GM19468 (cell line): ENCODE data around the gene NYAP1.
"Not testable (repeated sequence)": the region's sequence is repeated elsewhere in the genome, so short reads cannot be mapped to it uniquely, and the experiment has no call there.

Experiments
- ATAC-seq: cut with Tn5 transposase; IDR thresholded peaks from one replicate; pipeline ENCODE4 v1.9.1; 2021; ENCODE audit warnings: mild to moderate bottlenecking, moderate library complexity, moderate number of reproducible peaks; ENCODE audit not compliant: unreplicated experiment; ENCODE audit errors: extremely low read depth

The NYAP1 gene

DNA sequence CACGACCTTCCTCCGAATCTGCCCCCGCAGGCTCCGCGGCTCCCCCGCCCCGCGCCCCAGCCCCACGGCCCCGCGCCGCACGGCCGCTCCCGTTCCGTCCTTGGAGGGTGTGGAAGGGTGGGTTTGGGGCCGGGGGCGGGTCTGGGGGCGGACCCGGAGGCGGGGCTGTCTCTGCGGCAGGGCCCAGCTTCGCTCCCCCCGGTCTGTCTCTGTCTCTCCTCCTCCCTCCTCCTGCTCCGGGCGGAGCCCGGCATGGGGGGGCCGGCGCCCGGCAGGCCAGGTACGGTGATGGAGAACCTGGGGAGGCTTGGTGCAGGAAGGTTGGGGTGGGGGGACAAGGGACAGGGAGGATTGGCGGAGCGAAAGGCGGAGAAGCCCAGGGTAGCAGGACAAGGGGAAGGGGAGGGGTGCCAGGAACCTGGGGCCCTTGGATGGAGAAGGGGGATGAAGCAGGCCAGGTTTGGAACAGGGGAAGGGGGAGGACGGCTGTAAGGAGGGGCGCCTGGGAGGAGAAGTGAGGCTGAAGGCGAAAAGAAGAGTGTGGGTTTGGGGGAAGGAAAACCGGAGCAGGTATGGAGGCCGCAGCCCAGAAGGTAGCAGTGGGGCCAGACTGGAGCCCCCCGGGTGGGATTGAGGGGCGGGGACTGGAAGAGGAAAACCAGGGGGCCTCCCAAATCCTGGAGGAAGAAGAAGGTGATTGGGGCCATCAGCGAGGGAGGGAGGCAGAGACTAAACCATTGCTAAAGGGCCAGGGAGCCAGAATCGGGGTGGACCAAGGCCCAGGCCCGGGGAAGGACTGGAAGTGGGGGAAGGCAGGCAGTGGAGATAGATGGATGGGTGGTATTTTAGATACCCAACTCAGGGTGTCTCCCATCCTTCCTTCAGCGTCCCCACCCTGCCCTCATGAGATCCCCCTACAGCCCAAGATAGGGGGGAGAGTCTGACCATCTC is at the start of gene NYAP1:
NYAP1 (plus strand) TSS at position 206 of the 951 bp plus-strand sequence. CDS start 1,385 bp downstream, outside the sequence.
- ATAC-seq: no peak

DNA sequence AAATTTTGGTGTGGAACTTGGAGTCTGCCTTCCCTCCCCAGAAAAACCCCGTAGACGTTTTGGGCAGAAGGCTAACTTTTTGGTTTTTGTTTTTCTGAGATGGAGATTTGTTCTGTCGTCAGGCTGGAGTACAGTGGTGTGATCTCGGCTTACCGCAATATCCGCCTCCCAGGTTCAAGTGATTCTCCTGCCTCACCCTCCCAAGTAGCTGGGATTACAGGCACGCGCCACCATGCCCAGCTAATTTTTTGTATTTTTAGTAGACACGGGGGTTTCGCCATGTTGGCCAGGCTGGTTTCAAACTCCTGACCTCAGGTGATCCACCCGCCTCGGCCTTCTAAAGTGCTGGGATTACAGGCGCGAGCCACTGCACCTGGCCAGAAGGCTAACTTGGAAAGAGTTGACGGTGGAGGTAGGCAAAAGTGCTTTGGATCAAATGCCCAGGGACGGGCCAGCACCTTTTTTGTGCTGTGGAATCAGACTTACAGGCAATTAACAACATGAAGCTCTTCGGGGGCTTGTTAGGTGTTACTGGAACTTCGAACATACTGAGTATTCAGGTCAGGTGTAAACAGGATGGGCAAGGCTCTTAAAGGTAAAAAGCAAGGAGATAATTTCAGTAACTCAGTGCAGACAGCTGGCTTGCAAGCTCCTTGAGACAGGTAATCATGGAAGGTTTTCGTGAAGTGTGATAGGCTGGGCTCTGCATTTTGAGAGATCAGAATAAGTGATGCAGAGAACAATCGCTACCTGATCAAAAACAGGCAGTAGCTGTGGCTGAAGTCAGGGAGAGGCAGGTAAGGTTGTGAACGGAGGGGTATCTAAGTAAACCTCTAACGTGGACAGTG is 49.2 kb upstream of the NYAP1 start:
- ATAC-seq: no peak

DNA sequence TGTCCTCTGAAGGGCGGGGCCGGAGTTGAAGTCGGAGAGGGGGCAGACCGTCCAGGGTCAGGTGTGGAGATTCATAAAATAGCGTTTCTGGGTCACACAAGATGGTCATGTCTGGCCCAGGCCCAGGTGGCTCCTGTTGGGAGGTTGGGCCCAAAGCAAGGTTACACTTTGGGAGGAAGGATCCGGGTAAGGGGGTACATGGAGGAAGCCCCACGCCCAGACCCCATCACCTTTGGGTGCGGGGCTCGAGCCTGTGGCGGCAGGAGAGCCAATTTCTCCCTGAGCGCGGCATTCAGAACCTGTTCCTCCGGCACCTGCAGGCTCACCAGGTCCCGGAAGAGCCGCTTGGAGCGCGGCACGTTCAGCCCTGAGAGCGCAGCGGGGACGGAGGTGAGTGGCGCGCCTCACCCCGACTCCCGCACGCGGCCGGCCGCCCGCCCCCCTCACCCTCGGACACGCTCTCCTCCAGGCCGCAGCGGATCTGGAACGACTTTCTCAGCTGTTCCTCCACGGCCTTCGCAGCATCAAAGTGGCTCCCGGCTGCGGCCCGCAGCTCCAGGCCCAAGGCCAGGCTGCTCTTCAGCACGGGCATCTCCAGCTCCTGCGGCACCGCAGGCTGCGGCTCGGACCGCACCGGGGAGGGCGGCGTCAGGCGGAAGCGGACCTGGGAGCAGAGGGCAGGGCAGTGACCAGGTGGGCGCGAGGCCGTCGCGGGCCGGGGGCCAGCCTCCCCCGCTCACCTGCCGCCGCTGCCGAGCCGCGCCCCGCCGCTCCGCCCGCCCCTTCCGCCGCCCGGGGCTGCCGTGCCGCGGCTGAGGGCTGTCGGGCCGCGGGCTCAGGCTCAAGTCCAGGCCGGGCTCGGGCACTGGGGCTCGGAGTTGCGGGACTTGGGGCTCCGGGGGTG is 48.1 kb upstream of the NYAP1 start:
- no peak for ATAC-seq

DNA sequence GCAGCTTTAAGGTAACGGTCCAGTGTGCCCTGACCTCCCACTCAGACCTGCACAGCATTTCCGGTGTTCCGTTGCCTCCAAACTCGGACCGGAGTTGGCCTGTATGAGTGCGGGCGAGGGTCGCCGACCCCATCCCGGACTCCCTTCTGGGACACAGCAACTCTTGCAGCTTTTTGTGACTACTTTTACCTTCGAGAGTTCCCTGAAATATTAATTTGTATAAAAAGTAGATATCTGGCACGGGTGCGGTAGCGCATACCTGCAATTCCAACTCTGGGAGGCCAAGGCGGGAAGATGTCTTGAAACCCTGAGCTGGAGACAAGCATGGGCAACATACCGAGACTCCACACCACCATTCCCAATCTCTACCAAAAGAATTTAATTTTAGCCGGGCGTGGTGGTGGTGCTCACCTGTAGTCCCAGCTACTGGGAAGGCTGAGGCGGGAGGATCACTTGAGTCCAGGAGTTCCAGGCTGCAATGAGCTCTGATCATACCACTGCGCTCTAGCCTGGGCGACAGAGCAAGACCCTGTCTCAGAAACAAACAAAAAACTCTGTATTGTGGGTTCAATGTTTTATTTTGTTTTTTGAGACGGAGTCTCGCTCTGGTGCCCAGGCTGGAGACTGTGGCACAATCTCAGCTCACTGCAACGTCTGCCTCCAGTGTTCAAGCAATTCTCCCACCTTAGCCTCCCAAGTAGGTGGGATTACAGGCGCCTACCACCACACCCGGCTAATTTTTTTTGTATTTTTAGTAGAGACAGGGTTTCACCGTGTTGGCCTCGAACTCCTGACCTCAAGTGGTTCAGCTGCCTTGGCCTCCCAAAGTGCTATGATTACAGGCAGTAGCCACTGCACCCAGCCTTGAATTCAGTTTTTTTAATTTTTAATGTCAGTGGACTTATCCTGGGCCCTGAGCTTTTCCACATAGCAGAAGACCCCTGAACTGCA is 46.3 kb upstream of the NYAP1 start:
- ATAC-seq: no peak

DNA sequence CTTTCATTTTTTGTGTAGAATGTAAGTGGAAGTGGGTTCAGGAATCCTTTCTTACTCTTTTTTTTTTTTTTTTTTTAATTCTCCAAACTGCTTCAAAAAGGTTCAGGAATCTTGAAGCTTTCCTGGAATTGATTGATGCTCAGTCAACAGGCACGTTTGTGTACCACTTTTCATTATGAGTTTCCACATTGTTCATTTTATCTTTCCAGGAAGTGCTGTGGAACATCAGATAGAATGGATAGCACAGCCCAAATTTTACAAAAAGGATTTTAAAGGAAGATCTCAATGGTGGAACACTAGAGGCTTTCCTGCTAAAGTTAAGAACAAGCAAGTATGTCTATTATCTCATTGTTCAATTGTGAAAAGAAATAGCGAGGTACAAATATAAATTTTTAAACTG is 45.6 kb upstream of the NYAP1 start:
- ATAC-seq: no peak

DNA sequence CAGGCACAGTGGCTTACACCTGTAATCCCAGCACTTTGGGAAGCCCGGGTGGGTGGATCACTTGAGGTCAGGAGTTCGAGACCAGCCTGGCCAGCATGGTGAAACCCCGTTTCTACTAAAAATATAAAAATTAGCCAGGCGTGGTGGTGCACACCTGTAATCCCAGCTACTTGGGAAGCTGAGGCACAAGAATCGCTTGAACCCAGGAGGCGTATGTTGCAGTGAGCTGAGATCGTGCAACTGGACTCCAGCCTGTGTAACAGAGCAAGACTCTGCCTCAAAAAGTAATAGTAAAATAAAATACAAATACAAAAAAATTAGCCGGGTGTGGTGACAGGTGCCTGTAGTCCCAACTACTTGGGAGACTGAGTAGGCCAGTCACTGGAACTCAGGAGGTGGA is 45.0 kb upstream of the NYAP1 start:
- not testable (repeated sequence) for ATAC-seq

DNA sequence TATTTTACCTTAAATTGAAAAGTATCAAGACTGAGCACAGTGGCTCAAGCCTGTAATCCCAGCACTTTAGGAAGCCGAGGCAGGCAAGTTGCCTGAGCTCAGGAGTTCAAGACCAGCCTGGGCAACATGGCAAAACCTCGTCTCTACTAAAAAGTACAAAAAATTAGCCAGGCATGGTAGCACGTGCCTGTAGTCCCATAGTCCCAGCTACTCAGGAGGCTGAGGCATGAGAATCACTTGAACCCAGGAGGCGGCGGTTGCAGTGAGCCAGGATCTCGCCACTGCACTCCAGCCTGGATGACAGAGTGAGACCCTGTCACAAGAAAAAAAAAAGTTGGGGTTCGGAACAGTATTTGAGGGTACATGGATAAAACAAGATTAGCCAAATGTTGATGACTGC is 44.5 kb upstream of the NYAP1 start:
- not testable (repeated sequence) for ATAC-seq

DNA sequence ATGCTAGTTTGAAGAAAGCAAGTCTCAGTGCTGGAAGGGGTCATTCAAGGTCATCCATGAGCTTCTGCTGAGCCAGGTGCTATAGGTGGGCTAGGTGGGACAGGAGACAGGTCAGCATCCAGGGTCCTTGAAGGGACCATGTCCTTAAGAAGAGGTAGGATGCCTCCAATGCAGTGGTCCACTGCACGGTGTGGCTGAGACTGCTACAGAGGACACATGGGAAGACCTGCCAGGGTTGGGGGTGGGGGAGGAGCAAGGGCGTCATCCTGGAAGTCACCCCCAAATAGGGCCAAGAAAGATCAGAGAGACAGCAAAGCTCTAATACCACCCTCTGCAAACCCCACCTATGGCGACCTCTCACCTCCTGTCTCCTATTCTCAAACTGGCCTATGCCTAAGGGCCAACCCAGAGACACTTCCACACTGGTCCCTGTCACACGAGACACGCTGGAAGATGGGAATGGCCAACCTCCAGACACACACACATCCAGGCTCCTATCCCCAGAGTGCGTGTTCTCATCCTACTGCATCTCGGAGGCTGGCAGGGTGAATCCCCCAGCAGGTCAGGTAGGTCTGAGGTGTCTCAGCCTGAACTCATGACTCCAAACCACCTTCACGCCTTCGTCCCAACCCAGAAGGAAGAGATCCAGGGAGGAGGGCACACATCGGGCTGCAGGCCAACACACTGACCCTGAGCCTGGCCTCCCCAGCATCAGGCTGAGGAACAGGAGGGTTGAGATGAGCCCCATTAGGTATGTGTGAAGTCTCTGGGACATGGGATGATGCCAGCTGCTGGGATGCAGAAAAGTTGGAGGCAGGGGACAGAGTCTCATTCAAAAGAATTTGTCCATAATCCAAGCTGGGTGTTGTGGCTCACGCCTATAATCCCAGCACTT is 41.8 kb upstream of the NYAP1 start:
- no peak for ATAC-seq

DNA sequence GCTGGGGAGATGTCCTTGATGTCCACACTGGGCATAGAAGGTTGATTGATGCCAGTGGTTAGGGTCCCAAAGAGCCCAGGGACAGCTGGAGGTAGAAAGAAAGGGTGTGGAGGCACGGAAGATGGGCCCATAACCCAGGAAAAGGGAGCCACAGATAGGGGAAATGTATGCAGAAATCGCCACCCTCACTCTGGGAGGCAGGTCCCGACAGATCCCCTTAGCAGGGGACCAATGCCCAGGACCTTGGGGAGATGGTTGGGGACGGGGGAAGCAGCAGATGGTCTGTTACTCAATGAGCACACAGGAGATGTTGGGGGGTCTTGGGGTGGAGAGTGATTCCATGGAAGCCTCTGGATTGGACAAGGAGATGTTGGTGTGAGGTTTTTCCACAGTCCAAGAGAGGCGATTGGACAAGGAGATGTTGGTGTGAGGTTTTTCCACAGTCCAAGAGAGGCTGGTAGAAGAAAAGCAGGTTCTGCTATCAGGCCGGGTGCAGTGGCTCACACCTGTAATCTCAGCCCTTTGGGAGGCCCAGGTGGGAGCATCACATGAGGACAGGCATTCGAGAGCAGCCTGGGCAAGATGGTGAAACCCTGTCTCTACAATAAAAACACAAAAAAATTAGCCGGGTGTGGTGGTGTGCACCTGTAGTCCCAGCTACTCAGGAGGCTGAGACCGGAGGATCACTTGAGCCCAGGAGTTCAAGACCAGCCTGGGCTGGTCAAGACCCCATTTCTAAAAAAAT is 40.5 kb upstream of the NYAP1 start:
- no peak for ATAC-seq

DNA sequence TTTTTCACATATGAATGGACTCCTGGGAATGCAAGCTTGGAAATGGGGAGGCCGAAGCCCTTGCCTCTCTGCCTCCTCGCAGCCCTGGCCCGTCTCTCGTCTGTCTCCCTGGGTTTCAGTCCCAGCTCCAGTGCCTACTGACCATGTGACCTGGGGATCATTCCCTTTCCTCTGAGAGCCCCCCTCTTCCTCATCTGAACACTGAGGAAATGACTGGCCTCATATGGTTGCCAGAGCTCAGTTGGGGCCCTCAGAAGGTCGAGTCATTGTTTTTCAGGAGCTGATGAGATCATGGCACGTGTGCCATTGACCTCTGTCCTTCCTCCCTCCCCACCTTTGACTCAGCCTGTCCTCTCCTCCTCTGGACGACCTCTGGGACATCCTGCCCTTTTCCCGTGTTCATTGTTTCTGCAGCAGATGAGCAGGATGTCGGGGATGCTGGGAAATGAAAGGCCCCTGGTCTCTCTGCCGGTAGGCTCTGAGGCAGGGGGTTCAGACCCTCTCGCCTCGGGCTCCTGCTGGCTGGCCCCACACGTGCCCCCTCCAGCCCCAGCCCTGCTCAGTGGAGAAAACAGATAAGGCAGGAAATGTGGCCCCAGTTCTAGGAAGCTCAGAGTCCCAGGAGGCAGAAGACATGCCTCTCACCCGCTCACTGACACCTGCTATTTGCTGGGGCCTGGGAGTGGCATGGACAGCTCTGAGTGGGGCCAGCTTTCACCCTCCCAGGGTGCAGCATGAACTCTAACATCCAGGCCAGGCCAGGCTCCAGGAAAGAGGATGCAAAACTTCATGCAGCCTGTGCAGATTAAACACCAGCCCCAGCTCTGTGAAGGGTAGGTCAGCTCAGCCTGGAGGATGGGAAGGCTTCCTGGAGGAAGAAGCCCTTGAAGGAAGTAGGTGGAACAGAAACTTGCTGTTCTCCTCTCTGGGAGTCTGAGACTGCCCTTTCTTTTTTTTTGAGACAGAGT is 39.1 kb upstream of the NYAP1 start:
- no peak for ATAC-seq

DNA sequence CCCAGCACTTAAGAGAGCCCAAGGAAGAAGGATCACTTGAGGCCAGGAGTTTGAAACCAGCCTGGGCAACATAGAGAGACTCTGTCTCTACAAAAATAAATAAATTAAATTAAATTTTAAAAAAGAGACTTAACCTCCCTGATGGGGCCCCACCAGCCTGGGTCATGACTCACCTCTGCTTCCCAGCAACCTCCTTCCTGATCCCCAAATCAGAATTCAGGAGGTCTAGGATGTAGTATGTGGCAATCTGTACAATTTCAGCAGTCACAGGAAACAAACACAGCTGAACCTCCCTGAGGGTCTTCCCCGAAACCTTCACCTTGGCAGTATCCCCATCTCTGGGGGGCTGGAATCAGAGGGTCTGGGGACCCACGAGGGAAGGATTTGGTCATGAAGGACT is 37.7 kb upstream of the NYAP1 start:
- ATAC-seq: no peak

DNA sequence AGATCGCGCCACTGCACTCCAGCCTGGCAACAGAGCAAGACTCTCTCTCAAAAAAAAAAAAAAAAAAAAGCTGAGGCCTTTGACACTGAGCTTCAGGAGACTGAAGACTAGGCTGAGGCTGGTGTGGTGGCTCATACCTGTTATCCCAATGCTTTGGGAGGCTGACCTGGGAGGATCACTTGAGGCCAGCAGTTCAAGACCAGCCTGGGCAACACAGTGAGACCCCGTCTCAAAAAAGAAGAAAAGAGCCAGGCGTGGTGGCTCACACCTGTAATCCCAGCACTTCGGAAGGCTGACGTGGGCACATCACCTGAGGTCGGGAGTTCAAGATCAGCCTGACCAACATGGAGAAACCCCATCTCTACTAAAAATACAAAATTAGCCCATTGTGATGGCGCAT is 36.4 kb upstream of the NYAP1 start:
- ATAC-seq: not testable (repeated sequence)

DNA sequence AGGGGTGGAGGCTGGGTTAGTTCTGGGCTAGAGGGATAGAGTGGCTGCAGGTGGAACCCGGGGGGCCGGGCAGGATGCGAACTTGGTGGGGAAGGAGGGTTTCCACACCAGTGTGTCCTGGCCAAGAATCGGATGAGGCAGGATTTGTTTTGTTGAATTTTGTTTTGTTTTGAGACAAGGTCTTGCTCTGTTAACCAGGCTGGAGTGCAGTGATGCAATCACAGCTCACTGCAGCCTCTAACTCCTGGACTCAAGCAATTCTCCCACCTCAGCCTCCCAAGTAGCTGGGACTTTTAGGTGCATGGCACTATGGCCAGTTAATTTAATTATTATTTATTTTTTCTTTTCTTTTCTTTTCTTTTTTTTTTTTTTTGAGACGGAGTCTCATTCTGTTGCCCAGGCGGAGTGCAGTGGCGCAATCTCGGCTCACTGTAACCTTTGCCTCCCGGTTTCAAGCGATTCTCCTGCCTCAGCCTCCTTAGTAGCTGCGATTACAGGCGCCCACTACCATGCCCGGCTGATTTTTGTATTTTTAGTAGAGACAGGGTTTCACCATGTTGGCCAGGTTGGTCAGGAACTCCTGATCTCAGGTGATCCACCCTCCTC is 34.4 kb upstream of the NYAP1 start:
- ATAC-seq: no peak

DNA sequence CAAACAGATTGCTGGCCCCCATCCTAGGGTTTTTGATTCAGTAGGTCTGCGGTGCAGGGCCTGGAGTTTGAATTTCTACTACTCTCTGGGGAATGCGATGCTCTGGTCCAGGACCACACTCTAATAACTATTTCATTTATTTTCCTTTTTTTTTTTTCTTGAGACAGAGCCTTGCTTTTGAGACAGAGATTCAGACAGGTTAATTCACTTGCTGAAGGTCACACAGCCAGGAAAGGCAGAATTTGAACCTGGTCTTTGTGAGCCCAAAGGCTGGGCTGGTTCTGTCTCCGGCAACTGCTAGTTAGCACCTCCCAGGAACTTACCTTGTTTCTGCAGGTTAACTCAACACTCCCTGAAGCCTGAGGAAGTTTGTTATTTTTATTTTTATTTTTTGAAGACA is 31.2 kb upstream of the NYAP1 start:
- ATAC-seq: no peak

DNA sequence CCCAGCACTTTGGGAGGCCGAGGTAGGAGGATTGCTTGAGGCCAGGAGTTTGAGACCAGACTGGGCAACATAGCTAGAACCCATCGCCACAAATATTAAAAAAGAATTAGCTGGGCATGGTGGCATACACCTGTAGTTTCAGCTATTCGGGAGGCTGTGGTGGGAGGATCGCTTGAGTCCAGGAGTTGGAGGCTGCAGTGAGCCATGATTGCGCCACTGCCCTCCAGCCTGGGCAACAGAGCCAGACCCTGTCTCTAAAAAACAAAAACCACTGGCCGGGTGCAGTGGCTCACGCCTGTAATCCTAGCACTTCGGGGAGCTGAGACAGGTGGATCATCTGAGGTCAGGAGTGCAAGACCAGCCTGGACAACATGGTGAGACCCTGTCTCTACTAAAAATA is 29.9 kb upstream of the NYAP1 start:
- not testable (repeated sequence) for ATAC-seq

DNA sequence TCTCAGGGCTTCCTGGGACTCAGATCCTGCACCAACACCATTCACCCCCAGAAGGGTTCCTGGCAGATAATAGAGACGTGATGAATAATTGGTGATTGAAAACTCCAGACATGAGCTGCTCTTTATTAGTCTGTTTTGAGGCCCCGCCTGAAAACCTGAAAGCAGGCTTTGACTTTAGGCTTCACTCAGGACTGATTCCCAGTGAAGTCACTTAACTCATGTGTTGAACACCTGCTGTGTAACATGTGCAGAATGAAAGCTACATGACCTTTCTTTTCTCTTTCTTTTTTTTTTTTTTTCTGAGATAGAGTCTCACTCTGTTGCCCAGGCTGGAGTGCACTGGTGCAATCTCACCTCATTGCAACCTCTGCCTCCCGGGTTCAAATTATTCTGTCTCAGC is 28.5 kb upstream of the NYAP1 start:
- no peak for ATAC-seq
